SKM-1 (cell line): ENCODE measurements around the gene DGAT2L6.

Experiments
- DNase-seq: peaks from one replicate; lab custom pipeline; 2025; ENCODE audit not compliant: unreplicated experiment; lab: John Stamatoyannopoulos, UW

The DGAT2L6 gene

DNA sequence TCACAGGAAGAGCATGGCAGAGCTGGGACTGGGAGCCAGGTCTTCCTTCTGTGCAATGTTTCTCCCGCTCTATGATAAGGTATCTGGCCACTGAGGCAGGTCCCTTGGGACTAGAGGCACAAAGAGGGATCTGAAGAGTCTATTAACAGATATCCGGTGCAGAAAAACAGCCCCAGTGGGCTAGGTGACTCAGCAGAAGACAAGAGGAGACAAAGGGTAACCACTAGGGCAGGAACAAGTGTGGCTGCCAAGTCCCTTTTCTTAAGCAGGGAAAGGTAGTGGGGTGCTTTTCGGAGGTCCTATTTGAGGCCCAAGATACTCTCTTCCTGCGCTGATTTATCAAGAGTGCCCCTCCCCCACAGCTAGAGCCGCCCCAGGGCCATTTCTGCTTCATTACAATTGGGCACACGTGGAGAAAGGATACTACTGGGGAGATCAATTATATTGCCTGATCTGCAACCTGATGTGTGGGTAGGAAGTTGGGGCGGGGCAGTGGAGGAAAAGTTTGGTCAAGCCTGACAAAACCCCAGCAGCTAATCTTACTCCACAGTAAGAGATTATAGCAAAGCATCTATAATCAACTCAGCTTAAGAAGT, at the start of gene DGAT2L6:
Gene DGAT2L6 (plus strand): TSS at position 546 of the 596 bp plus-strand sequence. CDS start 100 bp downstream, outside the sequence.
- DNase-seq = no peak

- DNase-seq = no peak
Measured at GRCh38 chrX:70128071-70128470, 49.2 kb upstream of the DGAT2L6 start.

DNA sequence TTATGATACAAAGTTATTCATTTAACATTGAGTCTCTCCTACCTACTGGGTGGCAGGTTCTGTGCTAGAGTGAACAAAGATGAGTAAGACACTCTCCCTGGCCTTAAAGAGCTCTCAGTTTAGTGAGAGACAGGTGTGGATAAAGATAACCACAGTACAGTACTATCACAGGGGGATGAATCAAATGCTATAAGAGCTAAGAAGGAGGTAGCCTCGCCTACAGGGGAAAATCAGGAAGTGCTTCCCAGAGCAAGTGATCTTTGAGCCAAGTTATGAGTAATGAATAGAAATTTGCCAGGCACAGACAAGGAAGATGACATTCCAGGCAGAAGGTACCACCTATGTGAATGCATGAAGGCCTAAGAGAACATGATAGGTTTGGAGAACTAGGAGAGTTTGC, 47.5 kb upstream of the DGAT2L6 start:
- DNase-seq = no peak

DNA sequence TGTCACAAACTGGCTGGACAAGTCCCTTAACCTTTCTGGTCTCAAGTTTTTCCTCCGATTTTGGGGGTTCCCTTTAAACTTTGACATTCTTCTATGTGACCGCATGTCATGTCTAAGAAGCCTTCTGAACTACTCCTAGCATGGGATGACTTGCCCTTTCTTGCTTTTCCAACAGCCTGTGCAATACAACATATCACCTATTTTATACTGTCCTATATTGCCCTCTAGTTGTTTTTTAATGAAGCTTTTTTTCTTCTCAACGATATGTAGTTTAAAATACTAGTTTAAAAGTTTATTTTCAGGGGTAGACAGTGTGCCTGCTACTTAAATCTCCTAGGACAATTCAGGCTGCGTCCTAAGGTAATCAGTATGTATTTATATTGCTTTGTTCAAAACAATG, 45.1 kb upstream of the DGAT2L6 start:
- DNase-seq = peak; percentile 0

GRCh38 chrX:70132877-70133302, 44.4 kb upstream of the DGAT2L6 start:
- DNase-seq = no peak

DNA sequence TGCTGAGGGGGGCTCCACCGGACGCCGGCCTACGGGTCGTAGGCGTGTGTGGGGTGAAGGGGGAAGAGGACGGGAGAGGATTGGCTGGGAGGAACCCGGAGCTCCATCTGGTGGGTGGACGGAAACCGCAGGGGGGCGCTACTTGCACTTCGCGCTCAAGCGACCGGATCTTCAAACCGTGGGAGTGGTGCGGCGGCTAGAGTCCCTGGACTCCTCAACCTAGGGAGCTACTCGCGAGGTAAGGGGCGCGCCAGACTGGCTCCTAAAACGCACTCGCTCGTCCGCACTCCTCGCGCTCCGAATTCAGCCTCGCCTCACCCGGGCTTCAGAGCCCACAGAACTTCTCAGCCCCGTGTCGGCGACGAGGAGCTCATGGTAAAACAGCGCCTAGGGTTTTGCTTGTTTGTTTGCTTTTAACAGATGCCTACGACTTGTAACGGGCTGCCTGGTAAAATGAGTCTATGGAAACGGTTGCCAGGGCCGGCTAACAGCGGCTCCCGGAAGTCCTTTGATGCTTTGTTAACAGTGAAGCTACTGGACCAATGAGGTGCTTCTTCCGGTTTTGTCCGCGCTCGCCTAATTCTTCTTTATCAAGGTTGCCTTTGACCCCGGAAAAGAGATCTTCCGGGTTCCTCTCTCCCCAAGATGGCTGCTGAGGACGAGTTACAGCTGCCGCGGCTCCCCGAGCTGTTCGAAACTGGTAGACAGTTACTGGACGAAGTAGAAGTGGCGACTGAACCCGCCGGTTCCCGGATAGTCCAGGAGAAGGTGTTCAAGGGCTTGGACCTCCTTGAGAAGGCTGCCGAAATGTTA, 43.8 kb upstream of the DGAT2L6 start, which contains the start of gene IGBP1:
Gene IGBP1 (plus strand): TSS at position 145 of the 813 bp plus-strand sequence. CDS start 501 bp downstream, at position 646.
- DNase-seq = peak; percentile 66

GRCh38 chrX:70134116-70134477, 43.2 kb upstream of the DGAT2L6 start:
- DNase-seq = no peak

- DNase-seq = no peak
Measured at GRCh38 chrX:70138622-70139021, 38.7 kb upstream of the DGAT2L6 start.

GRCh38 chrX:70139736-70140135, 37.5 kb upstream of the DGAT2L6 start:
- no peak for DNase-seq

DNA sequence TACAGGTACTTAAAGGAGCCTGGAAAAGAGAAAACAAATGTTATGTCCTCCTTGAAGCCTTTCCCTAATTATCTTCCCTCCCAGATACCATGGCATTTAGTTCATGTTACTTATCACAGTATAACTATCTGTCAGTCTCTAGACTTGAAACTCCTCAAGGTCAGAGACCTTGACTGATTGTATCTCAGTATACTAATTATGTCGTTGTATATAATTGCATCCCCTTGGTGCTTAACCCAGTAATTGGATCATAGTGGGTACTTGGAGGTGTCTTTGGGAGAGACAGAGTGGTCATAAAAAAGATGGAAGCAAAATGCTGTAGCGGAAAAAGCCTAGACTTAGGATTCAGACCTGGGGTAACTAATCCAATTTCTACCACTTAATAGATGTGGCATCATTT, 35.9 kb upstream of the DGAT2L6 start:
- no peak for DNase-seq

GRCh38 chrX:70166601-70167590, 10.4 kb upstream of the DGAT2L6 start:
- DNase-seq = no peak

GRCh38 chrX:70168238-70169188, 8.8 kb upstream of the DGAT2L6 start:
- DNase-seq = no peak

DNA sequence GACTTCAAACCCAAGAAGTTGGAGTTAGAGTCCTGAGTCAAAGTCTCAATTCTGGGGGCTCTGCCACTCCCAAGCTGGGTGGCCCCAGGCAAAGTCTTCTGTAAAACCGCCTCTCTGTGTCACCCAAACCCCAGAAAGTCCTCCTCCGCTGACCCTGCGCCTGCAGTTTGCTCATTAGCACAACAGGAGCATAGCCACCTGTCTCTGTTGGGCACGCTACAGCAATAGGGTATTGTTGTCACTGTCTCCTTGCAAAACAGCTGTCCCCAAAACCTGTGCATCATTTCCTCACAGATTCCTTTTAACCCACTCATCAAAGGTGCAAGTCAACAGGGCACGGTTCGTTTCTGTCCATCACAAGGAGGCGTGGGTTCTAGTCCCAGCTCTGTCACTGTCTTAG, 8.0 kb upstream of the DGAT2L6 start:
- no peak for DNase-seq

DNA sequence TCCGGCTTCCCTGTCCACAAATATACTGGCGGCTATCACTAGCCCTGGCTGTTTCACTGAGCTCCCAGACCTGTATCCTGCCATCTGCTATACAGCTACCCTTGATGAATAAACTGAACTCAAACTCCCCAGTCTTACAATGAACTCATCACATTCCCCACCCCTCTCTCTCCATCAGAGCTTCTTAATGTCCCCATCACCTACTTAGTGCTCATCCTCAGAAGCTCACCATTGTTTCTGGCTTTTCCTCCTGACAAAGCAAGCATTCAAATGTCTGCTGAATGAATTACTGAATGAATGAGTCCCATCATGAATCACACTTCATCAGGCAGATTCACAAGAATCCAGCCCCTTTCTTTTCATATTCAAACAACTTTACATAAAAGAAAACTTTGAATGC, 5.7 kb upstream of the DGAT2L6 start:
- no peak for DNase-seq

DNA sequence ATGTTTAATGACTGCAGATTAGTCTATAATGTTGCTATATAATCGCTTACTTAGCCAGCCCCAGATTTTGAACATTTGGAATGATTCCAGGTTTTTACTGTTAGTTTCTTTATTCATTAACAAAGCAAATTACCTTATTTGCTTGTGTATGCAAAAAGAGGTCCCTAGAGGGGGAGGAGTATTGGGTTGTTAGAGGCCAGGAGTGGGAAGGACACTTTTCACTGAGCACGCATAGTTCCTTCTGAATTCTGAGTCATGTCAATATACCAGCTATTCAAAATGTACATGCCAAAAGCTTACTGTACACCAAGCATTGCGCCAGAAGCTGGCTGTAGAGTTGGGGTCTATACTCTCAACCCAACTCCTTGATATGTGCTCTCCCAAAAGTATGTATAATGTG, 5.1 kb upstream of the DGAT2L6 start:
- DNase-seq = no peak

- no peak for DNase-seq
Measured at GRCh38 chrX:70172964-70173363, 4.3 kb upstream of the DGAT2L6 start.

DNA sequence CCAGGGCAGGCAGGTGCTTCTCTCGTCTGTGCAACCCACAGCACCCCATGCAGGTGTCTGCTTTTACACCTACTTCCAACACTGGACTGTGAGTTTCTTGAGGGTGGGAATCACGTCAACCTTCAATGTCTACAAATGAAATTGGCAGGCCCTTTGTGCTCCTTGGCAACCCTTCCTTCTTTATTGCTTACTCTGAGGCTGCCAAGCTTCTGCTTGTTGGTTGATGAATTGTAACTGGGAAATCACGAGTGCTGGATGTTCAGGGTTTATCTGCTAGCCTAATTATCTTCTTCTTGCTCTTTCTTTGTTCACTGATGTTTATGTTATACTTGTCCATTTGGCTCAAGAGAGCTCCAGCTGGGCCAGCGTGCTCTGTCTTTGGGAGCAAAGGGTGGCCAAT, 2.5 kb upstream of the DGAT2L6 start:
- DNase-seq = no peak

DNA sequence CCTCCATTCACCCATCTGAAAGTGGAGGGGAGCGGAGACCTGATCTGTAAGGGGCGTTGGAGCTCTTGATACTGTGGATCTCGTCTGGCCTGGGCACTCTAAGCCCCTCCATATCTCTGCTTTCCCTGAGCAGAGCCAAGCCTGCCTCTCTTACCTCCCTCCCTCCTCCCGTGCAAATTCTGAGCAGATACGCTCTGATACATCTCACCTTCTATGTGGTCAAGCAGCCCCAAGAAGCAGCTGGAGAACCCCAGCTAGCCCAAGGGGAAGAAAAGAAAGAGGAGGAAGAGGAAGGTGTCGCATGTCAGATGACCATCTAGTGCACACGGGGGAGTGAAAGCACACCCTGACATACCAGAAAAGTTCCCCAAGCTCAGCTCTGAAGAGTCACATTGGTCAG, 1.9 kb upstream of the DGAT2L6 start:
- no peak for DNase-seq

DNA sequence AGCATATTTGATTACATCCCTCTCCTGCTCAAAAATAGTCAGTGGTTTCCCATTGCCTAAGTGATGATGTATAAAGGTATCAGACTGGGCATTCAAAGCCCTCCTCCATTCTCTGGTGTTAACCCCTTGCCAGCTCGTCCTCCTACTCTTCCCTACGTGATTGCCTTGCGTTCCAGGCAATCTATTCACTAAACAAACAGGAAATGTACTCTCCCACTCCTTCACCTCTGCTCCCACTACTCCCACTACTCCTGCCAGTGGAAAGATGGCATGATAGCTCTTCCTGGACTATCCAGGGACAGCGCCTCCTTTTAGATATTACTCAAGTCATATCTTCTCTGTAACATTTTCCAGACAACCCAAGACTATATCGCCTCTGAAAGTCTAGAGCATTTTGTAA, 5.8 kb downstream of the DGAT2L6 start:
- DNase-seq = no peak

DNA sequence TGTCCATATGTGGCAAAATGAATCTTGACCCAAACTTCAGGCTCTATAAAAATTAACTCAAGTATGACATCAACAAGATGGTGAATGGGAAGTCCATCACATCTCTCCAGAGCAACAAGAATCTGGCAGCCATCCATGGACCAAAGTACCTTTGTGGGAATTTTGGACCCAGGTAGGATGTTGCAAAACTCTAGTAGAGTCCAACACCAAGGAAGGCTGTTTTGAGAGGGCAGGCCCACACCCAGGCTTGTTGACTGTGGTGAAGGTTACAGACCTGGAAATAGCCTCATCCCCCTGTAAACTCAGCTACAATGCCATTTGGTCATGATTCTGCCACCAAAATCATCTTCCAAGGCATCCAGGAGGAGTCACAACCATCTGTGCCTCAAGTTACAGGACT, 12.9 kb downstream of the DGAT2L6 start:
- DNase-seq = no peak
